Thymus (tissue), 11 donors: Measurements from ENCODE around the gene STXBP4. TPM values are rescaled to one million over a fixed set of nuclear protein-coding genes. Genes with fewer than 3 reads are reported as not detected.

Experiments
- DNase-seq, 9 donors: peaks; one replicate each; pipeline ENCODE4 v3.0.0-alpha.2; 2013; ENCODE audit warnings: low spot score in 9 of 9, low read depth in 6 of 9, missing footprints in 1 of 9
- H3K27ac ChIP-seq, 2 donors: one replicate each; pipeline ENCODE4 v1.5.1; 2013; ENCODE audit warnings: control low read depth in 1 of 2, low read depth in 1 of 2, low read length in 1 of 2, mild to moderate bottlenecking in 1 of 2, moderate library complexity in 1 of 2
- H3K27me3 ChIP-seq, 2 donors: one replicate each; pipeline ENCODE4 v1.5.1; 2013; ENCODE audit warnings: low read length in 1 of 2; ENCODE audit not compliant: control insufficient read depth in 2 of 2, insufficient read depth in 1 of 2
- H3K36me3 ChIP-seq, 2 donors: one replicate each; pipeline ENCODE4 v1.5.1; 2013; ENCODE audit warnings: low read length in 1 of 2, mild to moderate bottlenecking in 1 of 2, moderate library complexity in 1 of 2; ENCODE audit not compliant: control insufficient read depth in 2 of 2, insufficient read depth in 2 of 2
- H3K4me1 ChIP-seq, 2 donors: one replicate each; pipeline ENCODE4 v1.5.1; 2013; ENCODE audit warnings: low read length in 2 of 2; ENCODE audit not compliant: control insufficient read depth in 2 of 2, insufficient read depth in 2 of 2
- H3K4me3 ChIP-seq, 2 donors: one replicate each; pipeline ENCODE4 v1.5.1; 2013; ENCODE audit warnings: low read length in 2 of 2, control low read depth in 1 of 2, mild to moderate bottlenecking in 1 of 2
- H3K9me3 ChIP-seq, 2 donors: one replicate each; pipeline ENCODE4 v1.5.1; 2013; ENCODE audit warnings: low read length in 1 of 2, mild to moderate bottlenecking in 1 of 2; ENCODE audit not compliant: control insufficient read depth in 2 of 2, insufficient read depth in 1 of 2
- WGBS: extraction: QIAGEN DNeasy Blood & Tissue Kit; methylation state at CpG from one replicate; pipeline ENCODE4 v1.1.7; 2013; 5-methylcytosine and 5-hydroxymethylcytosine counted together
- polyA plus RNA-seq: library from polyadenylated mRNA; stranded (reverse); fragments of 200-250 nt; gene quantifications from one replicate; pipeline ENCODE4 v1.2.3, GENCODE V29; 2013
- total RNA-seq: library from RNA; stranded (reverse); fragments of 120-200 nt; gene quantifications from one replicate; pipeline ENCODE4 v1.2.4, GENCODE V29; 2013
- donor health status: healthy.

STXBP4 gene
- total and polyA plus RNA-seq, 2 donors, result 1.9 to 7.3 TPM

- 95% methylated on average over 3 of the region's 3 CpGs for WGBS
- H3K27ac ChIP-seq, result no peak overlapping the region
- peaks cover 20 to 25% of the 10 kb centered on the region in 2 donors for H3K36me3 ChIP-seq
- H3K9me3 ChIP-seq, result no peaks in the 10 kb centered on the region
- no peaks in the 10 kb centered on the region for H3K27me3 ChIP-seq
- H3K4me1 ChIP-seq, result no peaks in the 10 kb centered on the region
- DNase-seq, result no peak
- H3K4me3 ChIP-seq, result no peak overlapping the region
These were observed 11.8 kb upstream of the STXBP4 start for GRCh38 chr17:54956791-54957190.

- H3K27me3 ChIP-seq, result no peaks in the 10 kb centered on the region
- H3K9me3 ChIP-seq, result no peaks in the 10 kb centered on the region
- H3K36me3 ChIP-seq, result peaks cover 0 to 7% of the 10 kb centered on the region in 2 donors
- H3K27ac ChIP-seq, result peak overlapping the region; percentile 76 to 92
- DNase-seq, result peak in 8 of 9 donors; percentile 1 to 72 (median 35)
- H3K4me3 ChIP-seq, result peak overlapping the region; percentile 75 to 88
- H3K4me1 ChIP-seq, result peaks cover 8 to 13% of the 10 kb centered on the region in 2 donors
- WGBS, result 2% methylated on average over 21 of the region's 21 CpGs
These were observed 824 bp upstream of the STXBP4 start for GRCh38 chr17:54967621-54968261.

- peaks cover 8 to 13% of the 10 kb centered on the region in 2 donors for H3K4me1 ChIP-seq
- H3K36me3 ChIP-seq, result peaks cover 0 to 5% of the 10 kb centered on the region in 2 donors
- peak in 1 of 9 donors; percentile 15 for DNase-seq
- WGBS, result 0% methylated on average over 13 of the region's 13 CpGs
- no peaks in the 10 kb centered on the region for H3K9me3 ChIP-seq
- no peaks in the 10 kb centered on the region for H3K27me3 ChIP-seq
- peak overlapping the region; percentile 74 to 87 for H3K27ac ChIP-seq
- H3K4me3 ChIP-seq, result peak overlapping the region; percentile 75 to 88
These were observed 395 bp downstream of the STXBP4 start for GRCh38 chr17:54968988-54969332.

- H3K27ac ChIP-seq, result no peak overlapping the region
- H3K36me3 ChIP-seq, result no peaks in the 10 kb centered on the region
- H3K27me3 ChIP-seq, result no peaks in the 10 kb centered on the region
- H3K4me1 ChIP-seq, result peaks cover 8 to 13% of the 10 kb centered on the region in 2 donors
- 73% methylated on average over 7 of the region's 7 CpGs for WGBS
- peak overlapping the region in 1 of 2 donors; percentile 88 for H3K4me3 ChIP-seq
- no peak for DNase-seq
- no peaks in the 10 kb centered on the region for H3K9me3 ChIP-seq
These were observed 1.4 kb downstream of the STXBP4 start for GRCh38 chr17:54969658-54970572.

GRCh38 chr17:54971147-54971546 is 2.6 kb downstream of the STXBP4 start:
- no peak overlapping the region for H3K27ac ChIP-seq
- no peaks in the 10 kb centered on the region for H3K9me3 ChIP-seq

GRCh38 chr17:54971901-54972300 is 3.3 kb downstream of the STXBP4 start:
- no peak for DNase-seq
- Histone ChIP-seq H3K4me3 (no peak overlapping the region), H3K27ac (no peak overlapping the region), H3K27me3 (no peaks in the 10 kb centered on the region), H3K4me1 (peaks cover 8 to 11% of the 10 kb centered on the region in 2 donors), H3K9me3 (no peaks in the 10 kb centered on the region), H3K36me3 (no peaks in the 10 kb centered on the region)
- 79% methylated on average over 3 of the region's 3 CpGs for WGBS

More at GRCh38 chr17:54971147-54971546, 2.6 kb downstream of the STXBP4 start:
- DNase-seq, result no peak
- no peaks in the 10 kb centered on the region for H3K27me3 ChIP-seq
- no peaks in the 10 kb centered on the region for H3K36me3 ChIP-seq
- H3K4me3 ChIP-seq, result no peak overlapping the region
- H3K4me1 ChIP-seq, result peaks cover 8 to 13% of the 10 kb centered on the region in 2 donors

- Histone ChIP-seq H3K4me1 (peaks cover 7 to 8% of the 10 kb centered on the region in 2 donors), H3K4me3 (no peak overlapping the region)
- 94% methylated on average over 3 of the region's 3 CpGs for WGBS
These were observed 4.0 kb downstream of the STXBP4 start for GRCh38 chr17:54972406-54973138.

GRCh38 chr17:54974759-54975158 is 6.2 kb downstream of the STXBP4 start:
- Histone ChIP-seq H3K4me3 (no peak overlapping the region), H3K36me3 (no peaks in the 10 kb centered on the region), H3K4me1 (peaks cover 0 to 3% of the 10 kb centered on the region in 2 donors), H3K27ac (no peak overlapping the region), H3K27me3 (no peaks in the 10 kb centered on the region), H3K9me3 (no peaks in the 10 kb centered on the region)
- 98% methylated on average over 3 of the region's 3 CpGs for WGBS
- DNase-seq, result no peak

More at GRCh38 chr17:54972406-54973138, 4.0 kb downstream of the STXBP4 start:
- H3K27ac ChIP-seq, result no peak overlapping the region
- H3K27me3 ChIP-seq, result no peaks in the 10 kb centered on the region
- no peak for DNase-seq
- no peaks in the 10 kb centered on the region for H3K9me3 ChIP-seq
- H3K36me3 ChIP-seq, result no peaks in the 10 kb centered on the region
